IMR-90 (cell line): ENCODE data around the gene RGS14. TPM values are rescaled to one million over a fixed set of nuclear protein-coding genes. Genes with fewer than 3 reads are reported as not detected.

Experiments used
- ATAC-seq: fragments of 200-7000 bp; cut with Tn5 transposase; 2 replicates; pipeline ENCODE4 v1.9.1; 2020; ENCODE audit warnings: low read depth, mild to moderate bottlenecking, moderate library complexity
- BruUV-seq: library from RNA; stranded (reverse); fragments of 400-500 nt; replicated peaks from 2 replicates; lab custom pipeline; 2021; lab: Mats Ljungman, UMichigan
- CTCF ChIA-PET: fragments of 300-600 bp; formaldehyde crosslinking; extraction: SDS; loops from one replicate; lab custom pipeline; 2021; ENCODE audit warnings: antibody characterized with exemption; lab: Yijun Ruan, JAX
- POLR2A ChIA-PET: fragments of 300-600 bp; sonication (Branson Sonifier 250); formaldehyde crosslinking; loops from one replicate; lab custom pipeline; 2022; ENCODE audit warnings: antibody characterized with exemption; ENCODE audit not compliant: unreplicated experiment; lab: Charles Lee
- DNase-seq: peaks from one replicate; pipeline ENCODE4 v3.0.0; 2013
- H2AFZ ChIP-seq: replicated peaks from 2 replicates; pipeline ENCODE3; 2013; ENCODE audit warnings: low read length, mild to moderate bottlenecking; ENCODE audit not compliant: poor library complexity
- H2AK5ac ChIP-seq: 2 replicates; pipeline ENCODE4 v1.6.1; 2013; ENCODE audit warnings: low read depth, low read length, inconsistent platforms
- H2AK9ac ChIP-seq: replicated peaks from 2 replicates; pipeline ENCODE3; 2013; ENCODE audit warnings: mild to moderate bottlenecking, low read depth, low read length, moderate library complexity; ENCODE audit not compliant: poor library complexity
- H2BK120ac ChIP-seq: 2 replicates; pipeline ENCODE4 v1.6.1; 2013; ENCODE audit warnings: low read depth, low read length, inconsistent platforms
- H2BK15ac ChIP-seq: 3 replicates; pipeline ENCODE4 v1.6.1; 2013; ENCODE audit warnings: low read depth, low read length, inconsistent platforms
- H2BK20ac ChIP-seq: 2 replicates; pipeline ENCODE4 v1.6.1; 2013; ENCODE audit warnings: low read depth, mild to moderate bottlenecking, inconsistent platforms, low read length, moderate library complexity
- H2BK5ac ChIP-seq: 2 replicates; pipeline ENCODE4 v1.6.1; 2013; ENCODE audit warnings: mild to moderate bottlenecking, low read depth, low read length, inconsistent platforms; ENCODE audit not compliant: poor library complexity, severe bottlenecking
- H3K14ac ChIP-seq: replicated peaks from 2 replicates; pipeline ENCODE4 v1.6.1; 2013; ENCODE audit warnings: low read depth, low read length, inconsistent platforms
- H3K18ac ChIP-seq: 2 replicates; pipeline ENCODE4 v1.6.1; 2013; ENCODE audit warnings: low read depth, low read length, control low read depth
- H3K23ac ChIP-seq: 2 replicates; pipeline ENCODE4 v1.6.1; 2013; ENCODE audit warnings: low read depth, low read length, inconsistent platforms
- H3K27ac ChIP-seq: 2 replicates; pipeline ENCODE4 v1.5.1; 2013; ENCODE audit warnings: mild to moderate bottlenecking, control low read depth, low read length; ENCODE audit not compliant: insufficient read depth
- H3K27me3 ChIP-seq: 2 replicates; pipeline ENCODE4 v1.6.1; 2013; ENCODE audit warnings: low read length; ENCODE audit not compliant: control insufficient read depth, insufficient read depth
- H3K36me3 ChIP-seq: 2 replicates; pipeline ENCODE4 v1.6.1; 2013; ENCODE audit warnings: low read length, mixed read lengths; ENCODE audit not compliant: control insufficient read depth, insufficient read depth
- H3K4ac ChIP-seq: 2 replicates; pipeline ENCODE4 v1.6.1; 2013; ENCODE audit warnings: low read depth, low read length, inconsistent platforms
- H3K4me1 ChIP-seq: 2 replicates; pipeline ENCODE4 v1.6.1; 2013; ENCODE audit warnings: low read length, mixed read lengths; ENCODE audit not compliant: control insufficient read depth, insufficient read depth
- H3K4me2 ChIP-seq: 2 replicates; pipeline ENCODE4 v1.6.1; 2013; ENCODE audit warnings: low read depth, mild to moderate bottlenecking, control low read depth, low read length, moderate library complexity
- H3K4me3 ChIP-seq: 2 replicates; pipeline ENCODE4 v1.5.1; 2013; ENCODE audit warnings: low read depth, mild to moderate bottlenecking, control low read depth, low read length, moderate library complexity; ENCODE audit not compliant: insufficient read depth
- H3K56ac ChIP-seq: 2 replicates; pipeline ENCODE4 v1.6.1; 2013; ENCODE audit warnings: low read length, inconsistent platforms; ENCODE audit not compliant: insufficient read depth; ENCODE audit errors: extremely low read depth
- H3K79me1 ChIP-seq, 2 experiments: 2 replicates each; pipeline ENCODE4 v1.6.1; 2013; ENCODE audit warnings: low read length in 2 of 2, inconsistent platforms in 1 of 2, low read depth in 1 of 2
- H3K9ac ChIP-seq: 2 replicates; pipeline ENCODE4 v1.6.1; 2013; ENCODE audit warnings: low read depth, low read length, control low read depth
- H3K9me1 ChIP-seq: 2 replicates; pipeline ENCODE4 v1.6.1; 2013; ENCODE audit warnings: low read length, inconsistent platforms; ENCODE audit not compliant: insufficient read depth
- H3K9me3 ChIP-seq: 2 replicates; pipeline ENCODE4 v1.6.1; 2013; ENCODE audit warnings: low read length; ENCODE audit not compliant: control insufficient read depth, insufficient read depth
- H4K20me1 ChIP-seq: 2 replicates; pipeline ENCODE4 v1.6.1; 2013; ENCODE audit warnings: low read length, inconsistent platforms; ENCODE audit not compliant: insufficient read depth
- H4K5ac ChIP-seq: 2 replicates; pipeline ENCODE4 v1.6.1; 2013; ENCODE audit warnings: mild to moderate bottlenecking, low read depth, low read length, control low read depth
- H4K8ac ChIP-seq, 2 experiments: 2 replicates each; pipeline ENCODE4 v1.6.1; 2013; ENCODE audit warnings: low read depth in 2 of 2, low read length in 2 of 2, control low read depth in 1 of 2, inconsistent platforms in 1 of 2
- H4K91ac ChIP-seq: 2 replicates; pipeline ENCODE4 v1.6.1; 2013; ENCODE audit warnings: low read depth, low read length, inconsistent platforms; ENCODE audit not compliant: insufficient read depth
- MAZ ChIP-seq: IDR thresholded peaks from 2 replicates; pipeline ENCODE4 v1.6.1; 2012; ENCODE audit warnings: low read depth, mild to moderate bottlenecking, low read length, improper control_type of control experiment, moderate library complexity, borderline replicate concordance
- SMC3 ChIP-seq: fragments of 150-350 bp; IDR thresholded peaks from 2 replicates; pipeline ENCODE4 v1.6.1; 2016; ENCODE audit warnings: low read depth, mild to moderate bottlenecking, antibody characterized with exemption, low read length, moderate library complexity
- WGBS, 2 experiments: methylation state at CpG; one replicate each; pipeline versions ENCODE4 v1.1.5 to v1.1.7; 2013; ENCODE audit warnings: missing lambda C conversion rate in 2 of 2; ENCODE audit not compliant: insufficient read length in 1 of 2; ENCODE audit errors: extremely low coverage in 2 of 2; 5-methylcytosine and 5-hydroxymethylcytosine counted together
- dilution Hi-C: fragments of 300-500 bp; cut with HindIII; formaldehyde crosslinking; loops from one replicate; pipeline ENCODE4 v1.14.3; 2018; ENCODE audit warnings: low sequenced_read_pairs; ENCODE audit not compliant: unreplicated experiment
- in situ Hi-C: fragments of 300-500 bp; cut with MboI; formaldehyde crosslinking; loops from 3 replicates; pipeline ENCODE4 v1.14.3; 2019; ENCODE audit warnings: low sequenced_read_pairs, inconsistent platforms, mixed read lengths
- intact Hi-C: fragments of 100-400 bp; cut with micrococcal nuclease; formaldehyde crosslinking; loops from 2 replicates; pipeline ENCODE4 v1.10.0; 2022
- polyA plus RNA-seq, 3 experiments: library from polyadenylated mRNA; depleted of rRNA; stranded (reverse); fragments of >200 nt; gene quantifications; 2 replicates each; pipeline ENCODE4 v1.2.3, GENCODE V29; 2012; ENCODE audit warnings: low replicate concordance in 1 of 3
- total RNA-seq: library from RNA; depleted of rRNA; stranded (reverse); fragments of >200 nt; gene quantifications from 2 replicates; pipeline ENCODE4 v1.2.3, GENCODE V29; 2012

RGS14 gene
- total and polyA plus RNA-seq, 2 of the 4 experiments (the other 2 are of a cell fraction), result 1.1 to 6.5 TPM

GRCh38 chr5:177377851-177378776, 20.4 kb downstream of the RGS14 start:
- no peak overlapping the region for H4K8ac ChIP-seq
- POLR2A ChIA-PET, result no interaction called here
- no peak overlapping the region for H2BK5ac ChIP-seq
- no peaks in the 10 kb centered on the region for H3K36me3 ChIP-seq
- 0 out of 2 replicates have a peak overlapping the region, but pooled peaks have one; percentile 26 for H4K91ac ChIP-seq
- no peak overlapping the region for H3K4me2 ChIP-seq
- intact Hi-C loops (no loop called here), dilution Hi-C loops (no loop called here), in situ Hi-C loops (no loop called here)
- BruUV-seq, result no TSS peak
- TF ChIP-seq MAZ, result no peak
- TF ChIP-seq SMC3, result no peak
- 0 out of 2 replicates have a peak overlapping the region, but pooled peaks have one; percentile 49 for H2BK20ac ChIP-seq
- ATAC-seq, result no peak
- H2BK15ac ChIP-seq, result peak overlapping the region; percentile 71; the same call in 1 of the 3 replicates
- H2AFZ ChIP-seq, result no peak overlapping the region
- no peak overlapping the region for H3K18ac ChIP-seq
- no peak overlapping the region for H3K4me3 ChIP-seq
- no peaks in the 10 kb centered on the region; the same call in 1 of the 2 replicates for H4K20me1 ChIP-seq
- H2BK120ac ChIP-seq, result peak overlapping the region; percentile 18; the same call in 1 of the 2 replicates
- peak overlapping the region; percentile 24; the same call in 1 of the 2 replicates for H2AK5ac ChIP-seq
- H3K9ac ChIP-seq, result no peak overlapping the region
- H3K79me1 ChIP-seq, result no peaks in the 10 kb centered on the region
- no peak overlapping the region for H4K5ac ChIP-seq
- H3K9me3 ChIP-seq, result no peaks in the 10 kb centered on the region
- H3K14ac ChIP-seq, result no peak overlapping the region
- no peak overlapping the region for H2AK9ac ChIP-seq
- H3K9me1 ChIP-seq, result peaks cover 6% of the 10 kb centered on the region; the same call in 1 of the 2 replicates
- peaks cover 17% of the 10 kb centered on the region for H3K27me3 ChIP-seq
- H3K27ac ChIP-seq, result no peak overlapping the region
- H3K23ac ChIP-seq, result no peak overlapping the region
- H3K4me1 ChIP-seq, result peaks cover 9% of the 10 kb centered on the region; the same call in 1 of the 2 replicates
- H3K4ac ChIP-seq, result no peak overlapping the region; the same call in 1 of the 2 replicates
- H3K56ac ChIP-seq, result no peak overlapping the region
- no peak for DNase-seq
- WGBS, 2 experiments, result 91% methylated on average over 4 of the region's 8 CpGs; no CpG with 5 or more reads in 1 of the 2 experiments
- CTCF ChIA-PET, result interaction anchor here (2.4 kb wide), 1 partner anchor 11 kb away, joined by 14 read pairs; no protein-coding TSS in a partner anchor
